ENCODE results near the gene NUCKS1. TPM values are rescaled to one million over a fixed set of nuclear protein-coding genes. Genes with fewer than 3 reads are reported as not detected.

The NUCKS1 gene
- total RNA-seq, 4 donors from 2014 or later, result 32.4 to 73.4 (median 60.9) TPM

GRCh38 chr1:205687242-205687641 lies 62.7 kb downstream of the NUCKS1 start:
- DNase-seq, result no peak
- H3K36me3 ChIP-seq, result no peaks in the 10 kb centered on the region
- no peak overlapping the region for H3K4me3 ChIP-seq
- 55 to 80% methylated on average over 1 of the region's 2 CpGs for WGBS, 2 donors
- no peak overlapping the region for H3K27ac ChIP-seq
- intact Hi-C loops (cut with DNase I), result no loop called here
- H3K27me3 ChIP-seq, result no peaks in the 10 kb centered on the region
- TF ChIP-seq POLR2A (IDR thresholded peaks at IDR 0.05) (no peak), CTCF (IDR thresholded peaks at IDR 0.05) (no peak)
- no peaks in the 10 kb centered on the region for H3K9me3 ChIP-seq
- H3K4me1 ChIP-seq, result no peaks in the 10 kb centered on the region

GRCh38 chr1:205681364-205681763 lies 68.6 kb downstream of the NUCKS1 start:
- peak overlapping the region in 1 of 4 donors; percentile 77 for H3K4me3 ChIP-seq
- 48 to 53% methylated on average over 3 of the region's 3 CpGs for WGBS, 2 donors
- H3K27me3 ChIP-seq, result no peaks in the 10 kb centered on the region
- intact Hi-C loops (cut with DNase I), result no loop called here
- H3K9me3 ChIP-seq, result no peaks in the 10 kb centered on the region
- H3K36me3 ChIP-seq, result no peaks in the 10 kb centered on the region
- peaks cover 6 to 33% (median 18%) of the 10 kb centered on the region in 3 donors for H3K4me1 ChIP-seq
- no peak for TF ChIP-seq CTCF (IDR thresholded peaks at IDR 0.05)
- TF ChIP-seq POLR2A (IDR thresholded peaks at IDR 0.05), result no peak
- H3K27ac ChIP-seq, result peak overlapping the region in 1 of 4 donors; percentile 9
- no peak for DNase-seq

GRCh38 chr1:205680073-205680851 lies 69.7 kb downstream of the NUCKS1 start, which contains the start of gene SLC45A3:
TSS of gene SLC45A3 (minus strand) at chr1:205680509. CDS start at chr1:205664656, 15,853 bp downstream.
- no peak for DNase-seq
- H3K27ac ChIP-seq, result peak within 1 kb of the TSS; percentile 27 to 70 (median 63)
- H3K4me3 ChIP-seq, result peak within 1 kb of the TSS; percentile 55 to 86 (median 68)
- H3K9me3 ChIP-seq, result no peaks in the 10 kb centered on the region
- no peaks in the 10 kb centered on the region for H3K36me3 ChIP-seq
- H3K4me1 ChIP-seq, result peaks cover 6 to 33% (median 18%) of the 10 kb centered on the region in 3 donors
- WGBS, 2 donors, result 1 to 19% methylated on average over 3 to 9 of the region's 86 CpGs
- no peaks in the 10 kb centered on the region for H3K27me3 ChIP-seq
- intact Hi-C loops (cut with DNase I), result no loop called here
- no peak for TF ChIP-seq POLR2A (IDR thresholded peaks at IDR 0.05)
- no peak for TF ChIP-seq CTCF (IDR thresholded peaks at IDR 0.05)

- intact Hi-C loops (cut with DNase I), result no loop called here
- H3K4me3 ChIP-seq, result peak overlapping the region in 3 of 4 donors; percentile 55 to 86 (median 77)
- TF ChIP-seq CTCF (IDR thresholded peaks at IDR 0.05), result no peak
- TF ChIP-seq POLR2A (IDR thresholded peaks at IDR 0.05), result no peak
- DNase-seq, result no peak
- H3K36me3 ChIP-seq, result no peaks in the 10 kb centered on the region
- no peaks in the 10 kb centered on the region for H3K27me3 ChIP-seq
- H3K27ac ChIP-seq, result peak overlapping the region; percentile 27 to 70 (median 63)
- 55 to 69% methylated on average over 7 to 8 of the region's 10 CpGs for WGBS, 2 donors
- peaks cover 6 to 33% (median 18%) of the 10 kb centered on the region in 3 donors for H3K4me1 ChIP-seq
- H3K9me3 ChIP-seq, result no peaks in the 10 kb centered on the region
Observed at GRCh38 chr1:205678286-205679111, 71.5 kb downstream of the NUCKS1 start.

GRCh38 chr1:205677167-205677566 lies 72.8 kb downstream of the NUCKS1 start:
- H3K4me3 ChIP-seq, result no peak overlapping the region
- TF ChIP-seq POLR2A (IDR thresholded peaks at IDR 0.05), result no peak
- TF ChIP-seq CTCF (IDR thresholded peaks at IDR 0.05), result no peak
- WGBS, 2 donors, result 56 to 59% methylated on average over 5 of the region's 5 CpGs
- no peak overlapping the region for H3K27ac ChIP-seq
- H3K27me3 ChIP-seq, result no peaks in the 10 kb centered on the region
- no peak for DNase-seq
- H3K4me1 ChIP-seq, result peaks cover 6 to 33% (median 18%) of the 10 kb centered on the region in 3 donors
- intact Hi-C loops (cut with DNase I), result no loop called here
- no peaks in the 10 kb centered on the region for H3K9me3 ChIP-seq
- H3K36me3 ChIP-seq, result no peaks in the 10 kb centered on the region

Measured in esophagus squamous epithelium (tissue), 5 donors.